ENCODE results near the gene TLL2. TPM values are rescaled to one million over a fixed set of nuclear protein-coding genes. Genes with fewer than 3 reads are reported as not detected.

TLL2 gene
- total and polyA plus RNA-seq, 2 of the 4 experiments (the other 2 are of a cell fraction) = under 0.01 to 0.05 TPM

DNA sequence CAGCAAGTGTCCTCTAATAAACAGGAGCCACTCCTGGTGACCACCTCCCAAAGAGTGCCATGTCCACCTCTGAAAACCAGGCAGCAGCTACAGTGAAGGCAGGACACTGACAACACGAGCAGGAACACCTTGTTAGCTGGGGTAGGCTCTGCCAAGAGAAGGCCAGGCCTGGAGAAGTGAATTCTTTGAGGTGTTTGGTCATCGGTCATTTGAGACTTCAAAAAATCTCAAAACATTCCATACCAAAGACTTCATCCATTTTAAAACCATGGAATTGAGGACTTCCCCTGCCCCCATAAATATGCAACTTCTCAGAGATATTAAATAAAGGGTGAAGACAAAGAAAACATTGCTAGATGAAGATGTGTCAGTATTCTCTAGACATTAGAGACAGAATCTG, 126.6 kb downstream of the TLL2 start:
- no peaks in the 10 kb centered on the region for H3K4me1 ChIP-seq (ENCODE audit: control insufficient read depth, insufficient read depth, low read length)
- peak overlapping the region; percentile 27 for H2AFZ ChIP-seq (replicated peaks; ENCODE audit: low read length, poor library complexity)
- no peak overlapping the region for H2BK15ac ChIP-seq (ENCODE audit: low read depth, low read length)
- no peaks in the 10 kb centered on the region for H3K36me3 ChIP-seq (ENCODE audit: control insufficient read depth, insufficient read depth, low read length)
- no TSS peak for BruUV-seq (replicated peaks)
- DNase-seq (peak; percentile 7), ATAC-seq (ENCODE audit: low read depth) (no peak)
- H3K9ac ChIP-seq (ENCODE audit: low read depth, low read length) = no peak overlapping the region
- no peak for TF ChIP-seq RAD21 (IDR thresholded peaks at IDR 0.05; ENCODE audit: low read length)
- no peak for TF ChIP-seq ELK1 (IDR thresholded peaks at IDR 0.05; ENCODE audit: borderline replicate concordance, low read depth, low read length)
- TF ChIP-seq, protein P1, sequence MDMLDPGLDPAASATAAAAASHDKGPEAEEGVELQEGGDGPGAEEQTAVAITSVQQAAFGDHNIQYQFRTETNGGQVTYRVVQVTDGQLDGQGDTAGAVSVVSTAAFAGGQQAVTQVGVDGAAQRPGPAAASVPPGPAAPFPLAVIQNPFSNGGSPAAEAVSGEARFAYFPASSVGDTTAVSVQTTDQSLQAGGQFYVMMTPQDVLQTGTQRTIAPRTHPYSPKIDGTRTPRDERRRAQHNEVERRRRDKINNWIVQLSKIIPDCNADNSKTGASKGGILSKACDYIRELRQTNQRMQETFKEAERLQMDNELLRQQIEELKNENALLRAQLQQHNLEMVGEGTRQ (IDR thresholded peaks at IDR 0.05; ENCODE audit: low read depth, low read length) = no peak
- TF ChIP-seq RFX5 (IDR thresholded peaks at IDR 0.05; ENCODE audit: low read depth, low read length) = no peak
- TF ChIP-seq MXI1 (IDR thresholded peaks at IDR 0.05; ENCODE audit: borderline replicate concordance, low read depth, low read length) = no peak
- no peak for TF ChIP-seq SMC3 (IDR thresholded peaks at IDR 0.05; ENCODE audit: low read depth, low read length)
- TF ChIP-seq CHD1 (IDR thresholded peaks at IDR 0.05; ENCODE audit: low read depth, low read length) = no peak
- TF ChIP-seq, protein P2, sequence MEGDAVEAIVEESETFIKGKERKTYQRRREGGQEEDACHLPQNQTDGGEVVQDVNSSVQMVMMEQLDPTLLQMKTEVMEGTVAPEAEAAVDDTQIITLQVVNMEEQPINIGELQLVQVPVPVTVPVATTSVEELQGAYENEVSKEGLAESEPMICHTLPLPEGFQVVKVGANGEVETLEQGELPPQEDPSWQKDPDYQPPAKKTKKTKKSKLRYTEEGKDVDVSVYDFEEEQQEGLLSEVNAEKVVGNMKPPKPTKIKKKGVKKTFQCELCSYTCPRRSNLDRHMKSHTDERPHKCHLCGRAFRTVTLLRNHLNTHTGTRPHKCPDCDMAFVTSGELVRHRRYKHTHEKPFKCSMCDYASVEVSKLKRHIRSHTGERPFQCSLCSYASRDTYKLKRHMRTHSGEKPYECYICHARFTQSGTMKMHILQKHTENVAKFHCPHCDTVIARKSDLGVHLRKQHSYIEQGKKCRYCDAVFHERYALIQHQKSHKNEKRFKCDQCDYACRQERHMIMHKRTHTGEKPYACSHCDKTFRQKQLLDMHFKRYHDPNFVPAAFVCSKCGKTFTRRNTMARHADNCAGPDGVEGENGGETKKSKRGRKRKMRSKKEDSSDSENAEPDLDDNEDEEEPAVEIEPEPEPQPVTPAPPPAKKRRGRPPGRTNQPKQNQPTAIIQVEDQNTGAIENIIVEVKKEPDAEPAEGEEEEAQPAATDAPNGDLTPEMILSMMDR (conservative IDR thresholded peaks at IDR 0.05; ENCODE audit: low read depth, low read length) = no peak
- no peak for TF ChIP-seq NFE2L2 (IDR thresholded peaks at IDR 0.05; ENCODE audit: low read depth, low read length)
- no peak for TF ChIP-seq MAFK (IDR thresholded peaks at IDR 0.05; ENCODE audit: low read depth, low read length)
- no peak for TF ChIP-seq BHLHE40 (IDR thresholded peaks at IDR 0.05; ENCODE audit: low read depth, low read length)
- no peak for TF ChIP-seq POLR2A (IDR thresholded peaks at IDR 0.05; ENCODE audit: low read depth, low read length)
- TF ChIP-seq FOS (IDR thresholded peaks at IDR 0.05; ENCODE audit: low read depth, low read length) = no peak
- TF ChIP-seq MAZ (IDR thresholded peaks at IDR 0.05; ENCODE audit: borderline replicate concordance, low read depth, low read length) = no peak
- no peak for TF ChIP-seq RCOR1 (IDR thresholded peaks at IDR 0.05; ENCODE audit: insufficient replicate concordance, low read length)
- no peak for TF ChIP-seq CEBPB (IDR thresholded peaks at IDR 0.05; ENCODE audit: low read depth, low read length)
- in situ Hi-C loops (cut with MboI; ENCODE audit: low sequenced_read_pairs) = no loop called here
- CTCF ChIA-PET = interaction anchor here (1.3 kb wide), 1 partner anchor 9 kb away, joined by 3 read pairs; no protein-coding TSS in a partner anchor
- no peak overlapping the region for H3K4me3 ChIP-seq (ENCODE audit: insufficient read depth, low read depth, low read length)
- H3K27me3 ChIP-seq (ENCODE audit: control insufficient read depth, insufficient read depth, low read length) = peaks cover 2% of the 10 kb centered on the region; the same call in 1 of the 2 replicates
- H2AK9ac ChIP-seq (replicated peaks; ENCODE audit: low read depth, low read length, poor library complexity) = no peak overlapping the region
- no peak overlapping the region for H3K23ac ChIP-seq (ENCODE audit: low read depth, low read length)
- H3K14ac ChIP-seq (replicated peaks; ENCODE audit: low read depth, low read length) = no peak overlapping the region
- H4K20me1 ChIP-seq (ENCODE audit: insufficient read depth, low read length) = no peaks in the 10 kb centered on the region
- no peak overlapping the region for H2AK5ac ChIP-seq (ENCODE audit: low read depth, low read length)
- no peak overlapping the region for H3K56ac ChIP-seq (ENCODE audit: extremely low read depth, insufficient read depth, low read length)
- no peak overlapping the region for H2BK20ac ChIP-seq (ENCODE audit: low read depth, low read length)
- POLR2A ChIA-PET (ENCODE audit: unreplicated experiment) = no interaction called here
- intact Hi-C loops (cut with micrococcal nuclease) = no loop called here
- H3K27ac ChIP-seq (ENCODE audit: insufficient read depth, low read length) = no peak overlapping the region
- H3K18ac ChIP-seq (ENCODE audit: low read depth, low read length) = no peak overlapping the region
- H4K8ac ChIP-seq (ENCODE audit: low read depth in 2 of 2, low read length in 2 of 2) = no peak overlapping the region
- WGBS, 2 experiments (ENCODE audit: extremely low coverage in 2 of 2, insufficient read length in 1 of 2) = no CpG with 5 or more reads among the region's 2 CpGs
- H3K9me3 ChIP-seq (ENCODE audit: control insufficient read depth, insufficient read depth, low read length) = no peaks in the 10 kb centered on the region
- no peak overlapping the region for H4K5ac ChIP-seq (ENCODE audit: low read depth, low read length)
- H4K91ac ChIP-seq (ENCODE audit: insufficient read depth, low read depth, low read length) = no peak overlapping the region
- H3K79me1 ChIP-seq (ENCODE audit: low read depth in 1 of 2, low read length in 2 of 2) = no peaks in the 10 kb centered on the region
- no peak overlapping the region for H3K4ac ChIP-seq (ENCODE audit: low read depth, low read length)
- H2BK120ac ChIP-seq (ENCODE audit: low read depth, low read length) = no peak overlapping the region
- no peak overlapping the region for H3K4me2 ChIP-seq (ENCODE audit: low read depth, low read length)
- H3K9me1 ChIP-seq (ENCODE audit: insufficient read depth, low read length) = no peaks in the 10 kb centered on the region
- no peak overlapping the region for H2BK5ac ChIP-seq (ENCODE audit: low read depth, low read length, poor library complexity, severe bottlenecking)
- dilution Hi-C loops (cut with HindIII; ENCODE audit: low sequenced_read_pairs, unreplicated experiment) = no loop called here
